GM12878 (cell line): ENCODE data around the gene SMAD5. TPM values are rescaled to one million over a fixed set of nuclear protein-coding genes. Genes with fewer than 3 reads are reported as not detected.

Experiments used
- ATAC-seq: fragments of 200-7000 bp; cut with Tn5 transposase; 3 replicates; pipeline ENCODE4 v1.9.1; 2020; ENCODE audit warnings: mild to moderate bottlenecking, moderate library complexity
- BruUV-seq: library from RNA; stranded (reverse); fragments of 400-500 nt; replicated peaks from 2 replicates; lab custom pipeline; 2021; lab: Mats Ljungman, UMichigan
- CTCF ChIA-PET: fragments of 300-600 bp; sonication (Branson Sonifier 250); formaldehyde crosslinking; extraction: SDS; loops from one replicate; lab custom pipeline; 2021; ENCODE audit warnings: inconsistent platforms; lab: Yijun Ruan, JAX
- POLR2A ChIA-PET: fragments of 350-600 bp; formaldehyde crosslinking; extraction: SDS; loops from one replicate; lab custom pipeline; 2021; ENCODE audit warnings: inconsistent platforms; lab: Charles Lee
- RAD21 ChIA-PET: fragments of 300-600 bp; sonication (Branson Sonifier 250); formaldehyde crosslinking; loops from one replicate; lab custom pipeline; 2023; ENCODE audit warnings: antibody characterized with exemption; ENCODE audit not compliant: unreplicated experiment; lab: Charles Lee
- SMC1A ChIA-PET: fragments of 300-600 bp; sonication (Branson Sonifier 250); formaldehyde crosslinking; loops from one replicate; lab custom pipeline; 2023; ENCODE audit not compliant: unreplicated experiment, uncharacterized antibody; lab: Charles Lee
- DNase-seq: peaks from one replicate; pipeline ENCODE4 v3.0.0-alpha.2; 2011; ENCODE audit warnings: low read depth, low spot score
- FAIRE-seq: peaks from 3 replicates; lab custom pipeline; 2011; peaks lifted over from hg19 to GRCh38; lab: Jason Lieb, UNC
- H2AFZ ChIP-seq: 2 replicates; pipeline ENCODE4 v1.6.0; 2011; ENCODE audit warnings: low read depth, low read length, control low read depth; ENCODE audit not compliant: control insufficient read depth
- H3K27ac ChIP-seq: 2 replicates; pipeline ENCODE4 v1.5.1; 2011; ENCODE audit warnings: control low read depth; ENCODE audit not compliant: control insufficient read depth, insufficient read depth
- H3K27me3 ChIP-seq, 2 experiments: replicated peaks in 1 of 2; 2 replicates each; pipeline versions ENCODE4 v1.6.0 to v1.6.1; 2011; ENCODE audit warnings: low read length in 1 of 2; ENCODE audit not compliant: control insufficient read depth in 2 of 2, insufficient read depth in 2 of 2
- H3K36me3 ChIP-seq, 2 experiments: 2 replicates each; pipeline ENCODE4 v1.5.1; 2011; ENCODE audit warnings: low read length in 1 of 2; ENCODE audit not compliant: control insufficient read depth in 2 of 2, insufficient read depth in 2 of 2
- H3K4me1 ChIP-seq: 2 replicates; pipeline ENCODE4 v1.6.1; 2011; ENCODE audit warnings: mild to moderate bottlenecking, low read length, moderate library complexity, mixed read lengths; ENCODE audit not compliant: control insufficient read depth, insufficient read depth
- H3K4me2 ChIP-seq: 2 replicates; pipeline ENCODE4 v1.6.0; 2011; ENCODE audit warnings: control low read depth; ENCODE audit not compliant: control insufficient read depth, insufficient read depth
- H3K4me3 ChIP-seq: fragments of 200-600 bp; sonication (generic); 2 replicates; pipeline ENCODE4 v1.5.1; 2016
- H3K79me2 ChIP-seq: 2 replicates; pipeline ENCODE4 v1.6.0; 2011; ENCODE audit warnings: low read length; ENCODE audit not compliant: control insufficient read depth, insufficient read depth
- H3K9ac ChIP-seq: 2 replicates; pipeline ENCODE4 v1.8.0; 2011; ENCODE audit warnings: low read length, control low read depth, mixed read lengths; ENCODE audit not compliant: control insufficient read depth, insufficient read depth
- H3K9me3 ChIP-seq: replicated peaks from 3 replicates; pipeline ENCODE4 v1.5.1; 2011; ENCODE audit warnings: mild to moderate bottlenecking, low read length; ENCODE audit not compliant: control insufficient read depth, insufficient read depth
- H4K20me1 ChIP-seq: 2 replicates; pipeline ENCODE4 v1.6.0; 2011; ENCODE audit not compliant: control insufficient read depth, insufficient read depth
- CREM ChIP-seq: IDR thresholded peaks from 2 replicates; pipeline ENCODE4 v1.6.1; 2014; ENCODE audit warnings: antibody characterized with exemption, low read depth
- HCFC1 ChIP-seq: fragments of 150-350 bp; IDR thresholded peaks from 2 replicates; pipeline ENCODE4 v1.6.1; 2014; ENCODE audit warnings: low read length
- HDAC2 ChIP-seq: fragments of 200-600 bp; sonication (generic); IDR thresholded peaks from 2 replicates; pipeline ENCODE4 v1.6.1; 2017
- KAT2A ChIP-seq: conservative IDR thresholded peaks from 2 replicates; pipeline ENCODE4 v1.6.1; 2011; ENCODE audit warnings: low read depth, low read length; ENCODE audit not compliant: control insufficient read depth
- MXI1 ChIP-seq: fragments of 150-350 bp; IDR thresholded peaks from 2 replicates; pipeline ENCODE4 v1.6.1; 2011; ENCODE audit warnings: low read depth, mild to moderate bottlenecking, inconsistent platforms, low read length, improper control_type of control experiment
- PAX8 ChIP-seq: fragments of 450-650 bp; IDR thresholded peaks from 2 replicates; pipeline ENCODE4 v1.6.1; 2017; ENCODE audit warnings: mild to moderate bottlenecking, moderate library complexity
- RUNX3 ChIP-seq: IDR thresholded peaks from 2 replicates; pipeline ENCODE4 v1.6.1; 2012; ENCODE audit warnings: low read length, inconsistent platforms
- SREBF1 ChIP-seq: IDR thresholded peaks from 2 replicates; pipeline ENCODE4 v1.6.1; 2012; ENCODE audit warnings: mild to moderate bottlenecking, low read length
- SREBF2 ChIP-seq: IDR thresholded peaks from 2 replicates; pipeline ENCODE4 v1.6.1; 2012; ENCODE audit warnings: mild to moderate bottlenecking, low read length
- STAT3 ChIP-seq: IDR thresholded peaks from 2 replicates; pipeline ENCODE4 v1.6.1; 2011; ENCODE audit warnings: low read depth, low read length, improper control_type of control experiment
- WGBS: methylation state at CpG from one replicate; pipeline ENCODE4 v1.1.6; 2016; ENCODE audit warnings: low lambda C conversion rate; ENCODE audit not compliant: insufficient replicate concordance, insufficient coverage; ENCODE audit errors: missing lambda C conversion rate; 5-methylcytosine and 5-hydroxymethylcytosine counted together
- in situ Hi-C: fragments of 300-500 bp; cut with MboI; formaldehyde crosslinking; loops from 9 replicates; pipeline ENCODE4 v1.14.3; 2018; ENCODE audit warnings: mixed read lengths
- intact Hi-C: fragments of 100-400 bp; cut with micrococcal nuclease; formaldehyde crosslinking; loops from one replicate; pipeline ENCODE4 v1.14.2; 2022; ENCODE audit not compliant: unreplicated experiment
- polyA plus RNA-seq, 11 experiments: library from polyadenylated mRNA; depleted of rRNA in 4 of 11; unstranded in 6 of 11; stranded (reverse) in 5 of 11; fragments of >200 nt; fragmentation: Nextera tagmentation in 4 of 11; fragmentation: Illumina TruSeq in 1 of 11; extraction: Ambion mirVana in 4 of 11; extraction: Trizol in 1 of 11; gene quantifications; 1 replicate in 1 of 11; 2 replicates in 10 of 11; pipeline versions ENCODE4 v1.2.1 to v1.2.3, GENCODE V29; 2011 to 2016; ENCODE audit warnings: inconsistent platforms in 2 of 11, missing spikeins in 2 of 11, low read depth in 1 of 11
- total RNA-seq, 4 experiments: library from RNA; depleted of rRNA in 3 of 4; stranded (reverse); fragments of >200 nt in 3 of 4; fragmentation: Illumina TruSeq in 1 of 4; extraction: Trizol in 1 of 4; gene quantifications; 2 replicates each; pipeline versions ENCODE4 v1.2.1 to v1.2.3, GENCODE V29; 2013 to 2021
- TF ChIP-seq, protein P1 (sequence below): IDR thresholded peaks from 2 replicates; pipeline ENCODE4 v1.6.1; 2012; ENCODE audit warnings: improper control_type of control experiment, low read depth, low read length; ENCODE audit not compliant: insufficient replicate concordance
- TF ChIP-seq, protein P2 (sequence below): fragments of 450-650 bp; IDR thresholded peaks from 2 replicates; pipeline ENCODE4 v1.6.1; 2016; ENCODE audit warnings: mild to moderate bottlenecking, moderate library complexity, borderline replicate concordance
- TF ChIP-seq, protein P3 (sequence below): IDR thresholded peaks from 2 replicates; pipeline ENCODE4 v1.6.1; 2011; ENCODE audit warnings: borderline replicate concordance, low read depth, mild to moderate bottlenecking, moderate library complexity, low read length; ENCODE audit not compliant: insufficient read depth, poor library complexity, severe bottlenecking

The SMAD5 gene
- total and polyA plus RNA-seq, 10 of the 15 experiments (the other 5 are each of a cell fraction or from before 2014, with no cell fraction given): 3.6 to 40.6 (median 11.7) TPM

DNA sequence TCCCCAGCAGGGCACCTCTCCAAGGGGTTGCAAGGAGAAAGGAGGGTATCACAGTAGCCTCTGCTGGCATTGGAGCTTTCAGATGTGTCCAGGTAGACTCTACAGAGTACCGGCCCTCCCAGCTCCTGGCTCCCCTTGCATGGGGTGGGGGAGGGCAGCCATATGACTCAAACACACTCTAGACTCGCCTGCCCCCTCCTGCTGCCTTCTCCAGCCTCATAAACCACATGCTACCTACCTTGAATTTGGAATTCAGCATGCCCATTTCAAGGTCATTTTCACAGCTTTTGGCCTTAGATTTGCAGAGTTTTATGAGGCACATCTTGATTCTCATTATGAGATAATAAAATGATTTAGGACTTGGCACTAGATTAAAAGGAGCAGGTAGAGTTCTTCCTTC, 93.2 kb downstream of the SMAD5 start (continued):
- TF ChIP-seq, protein P1, sequence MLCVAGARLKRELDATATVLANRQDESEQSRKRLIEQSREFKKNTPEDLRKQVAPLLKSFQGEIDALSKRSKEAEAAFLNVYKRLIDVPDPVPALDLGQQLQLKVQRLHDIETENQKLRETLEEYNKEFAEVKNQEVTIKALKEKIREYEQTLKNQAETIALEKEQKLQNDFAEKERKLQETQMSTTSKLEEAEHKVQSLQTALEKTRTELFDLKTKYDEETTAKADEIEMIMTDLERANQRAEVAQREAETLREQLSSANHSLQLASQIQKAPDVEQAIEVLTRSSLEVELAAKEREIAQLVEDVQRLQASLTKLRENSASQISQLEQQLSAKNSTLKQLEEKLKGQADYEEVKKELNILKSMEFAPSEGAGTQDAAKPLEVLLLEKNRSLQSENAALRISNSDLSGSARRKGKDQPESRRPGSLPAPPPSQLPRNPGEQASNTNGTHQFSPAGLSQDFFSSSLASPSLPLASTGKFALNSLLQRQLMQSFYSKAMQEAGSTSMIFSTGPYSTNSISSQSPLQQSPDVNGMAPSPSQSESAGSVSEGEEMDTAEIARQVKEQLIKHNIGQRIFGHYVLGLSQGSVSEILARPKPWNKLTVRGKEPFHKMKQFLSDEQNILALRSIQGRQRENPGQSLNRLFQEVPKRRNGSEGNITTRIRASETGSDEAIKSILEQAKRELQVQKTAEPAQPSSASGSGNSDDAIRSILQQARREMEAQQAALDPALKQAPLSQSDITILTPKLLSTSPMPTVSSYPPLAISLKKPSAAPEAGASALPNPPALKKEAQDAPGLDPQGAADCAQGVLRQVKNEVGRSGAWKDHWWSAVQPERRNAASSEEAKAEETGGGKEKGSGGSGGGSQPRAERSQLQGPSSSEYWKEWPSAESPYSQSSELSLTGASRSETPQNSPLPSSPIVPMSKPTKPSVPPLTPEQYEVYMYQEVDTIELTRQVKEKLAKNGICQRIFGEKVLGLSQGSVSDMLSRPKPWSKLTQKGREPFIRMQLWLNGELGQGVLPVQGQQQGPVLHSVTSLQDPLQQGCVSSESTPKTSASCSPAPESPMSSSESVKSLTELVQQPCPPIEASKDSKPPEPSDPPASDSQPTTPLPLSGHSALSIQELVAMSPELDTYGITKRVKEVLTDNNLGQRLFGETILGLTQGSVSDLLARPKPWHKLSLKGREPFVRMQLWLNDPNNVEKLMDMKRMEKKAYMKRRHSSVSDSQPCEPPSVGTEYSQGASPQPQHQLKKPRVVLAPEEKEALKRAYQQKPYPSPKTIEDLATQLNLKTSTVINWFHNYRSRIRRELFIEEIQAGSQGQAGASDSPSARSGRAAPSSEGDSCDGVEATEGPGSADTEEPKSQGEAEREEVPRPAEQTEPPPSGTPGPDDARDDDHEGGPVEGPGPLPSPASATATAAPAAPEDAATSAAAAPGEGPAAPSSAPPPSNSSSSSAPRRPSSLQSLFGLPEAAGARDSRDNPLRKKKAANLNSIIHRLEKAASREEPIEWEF: no peak
- no peak for TF ChIP-seq STAT3
- TF ChIP-seq RUNX3: no peak

DNA sequence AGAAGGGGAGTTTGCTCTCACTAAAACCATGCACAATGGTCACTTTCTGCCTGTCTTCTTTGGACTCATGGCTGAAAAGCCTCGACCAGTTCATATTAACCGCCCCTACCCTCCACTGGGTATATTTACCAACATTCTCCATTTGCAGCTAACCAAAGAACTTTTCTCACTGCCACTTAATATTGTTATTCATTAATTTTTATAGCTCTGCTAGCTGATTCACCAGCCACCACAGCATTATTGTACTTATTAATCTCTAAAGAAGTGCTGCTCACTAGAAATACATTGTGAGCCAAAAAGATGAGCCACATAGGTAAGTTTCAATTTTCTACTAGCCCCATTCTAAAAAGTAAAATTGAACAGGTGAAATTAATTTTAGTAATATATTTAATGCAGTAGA, 93.8 kb downstream of the SMAD5 start:
- FAIRE-seq: no peak
- 26% methylated on average over 2 of the region's 2 CpGs for WGBS
- TF ChIP-seq MXI1 (no peak), SREBF1 (no peak), PAX8 (no peak), CREM (no peak), HDAC2 (no peak), HCFC1 (no peak), SREBF2 (no peak), KAT2A (no peak)
- TF ChIP-seq, protein P2, sequence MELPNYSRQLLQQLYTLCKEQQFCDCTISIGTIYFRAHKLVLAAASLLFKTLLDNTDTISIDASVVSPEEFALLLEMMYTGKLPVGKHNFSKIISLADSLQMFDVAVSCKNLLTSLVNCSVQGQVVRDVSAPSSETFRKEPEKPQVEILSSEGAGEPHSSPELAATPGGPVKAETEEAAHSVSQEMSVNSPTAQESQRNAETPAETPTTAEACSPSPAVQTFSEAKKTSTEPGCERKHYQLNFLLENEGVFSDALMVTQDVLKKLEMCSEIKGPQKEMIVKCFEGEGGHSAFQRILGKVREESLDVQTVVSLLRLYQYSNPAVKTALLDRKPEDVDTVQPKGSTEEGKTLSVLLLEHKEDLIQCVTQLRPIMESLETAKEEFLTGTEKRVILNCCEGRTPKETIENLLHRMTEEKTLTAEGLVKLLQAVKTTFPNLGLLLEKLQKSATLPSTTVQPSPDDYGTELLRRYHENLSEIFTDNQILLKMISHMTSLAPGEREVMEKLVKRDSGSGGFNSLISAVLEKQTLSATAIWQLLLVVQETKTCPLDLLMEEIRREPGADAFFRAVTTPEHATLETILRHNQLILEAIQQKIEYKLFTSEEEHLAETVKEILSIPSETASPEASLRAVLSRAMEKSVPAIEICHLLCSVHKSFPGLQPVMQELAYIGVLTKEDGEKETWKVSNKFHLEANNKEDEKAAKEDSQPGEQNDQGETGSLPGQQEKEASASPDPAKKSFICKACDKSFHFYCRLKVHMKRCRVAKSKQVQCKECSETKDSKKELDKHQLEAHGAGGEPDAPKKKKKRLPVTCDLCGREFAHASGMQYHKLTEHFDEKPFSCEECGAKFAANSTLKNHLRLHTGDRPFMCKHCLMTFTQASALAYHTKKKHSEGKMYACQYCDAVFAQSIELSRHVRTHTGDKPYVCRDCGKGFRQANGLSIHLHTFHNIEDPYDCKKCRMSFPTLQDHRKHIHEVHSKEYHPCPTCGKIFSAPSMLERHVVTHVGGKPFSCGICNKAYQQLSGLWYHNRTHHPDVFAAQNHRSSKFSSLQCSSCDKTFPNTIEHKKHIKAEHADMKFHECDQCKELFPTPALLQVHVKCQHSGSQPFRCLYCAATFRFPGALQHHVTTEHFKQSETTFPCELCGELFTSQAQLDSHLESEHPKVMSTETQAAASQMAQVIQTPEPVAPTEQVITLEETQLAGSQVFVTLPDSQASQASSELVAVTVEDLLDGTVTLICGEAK: no peak
- TF ChIP-seq, protein P3, sequence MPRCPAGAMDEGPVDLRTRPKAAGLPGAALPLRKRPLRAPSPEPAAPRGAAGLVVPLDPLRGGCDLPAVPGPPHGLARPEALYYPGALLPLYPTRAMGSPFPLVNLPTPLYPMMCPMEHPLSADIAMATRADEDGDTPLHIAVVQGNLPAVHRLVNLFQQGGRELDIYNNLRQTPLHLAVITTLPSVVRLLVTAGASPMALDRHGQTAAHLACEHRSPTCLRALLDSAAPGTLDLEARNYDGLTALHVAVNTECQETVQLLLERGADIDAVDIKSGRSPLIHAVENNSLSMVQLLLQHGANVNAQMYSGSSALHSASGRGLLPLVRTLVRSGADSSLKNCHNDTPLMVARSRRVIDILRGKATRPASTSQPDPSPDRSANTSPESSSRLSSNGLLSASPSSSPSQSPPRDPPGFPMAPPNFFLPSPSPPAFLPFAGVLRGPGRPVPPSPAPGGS: no peak

More for the DNA sequence above, 93.8 kb downstream of the SMAD5 start:
- CTCF ChIA-PET: interaction anchor here (2.1 kb wide), 1 partner anchor 18 kb away, joined by 4 read pairs; no protein-coding TSS in a partner anchor
- no peaks in the 10 kb centered on the region for H3K79me2 ChIP-seq
- SMC1A ChIA-PET: interaction anchor here (0.8 to 2.1 kb wide), 2 partner anchors 13 to 16 kb away, joined by 4 to 7 read pairs; no protein-coding TSS in a partner anchor
- POLR2A ChIA-PET: no interaction called here
- no peak overlapping the region for H3K4me2 ChIP-seq
- ATAC-seq: no peak
- no TSS peak for BruUV-seq
- H2AFZ ChIP-seq: no peak overlapping the region
- RAD21 ChIA-PET: no interaction called here
- in situ Hi-C loops (no loop called here), intact Hi-C loops (no loop called here)
- DNase-seq: no peak
- no peaks in the 10 kb centered on the region for H3K4me1 ChIP-seq
- H3K27ac ChIP-seq: no peak overlapping the region
- no peaks in the 10 kb centered on the region for H3K36me3 ChIP-seq
- no peaks in the 10 kb centered on the region for H3K9me3 ChIP-seq
- no peak overlapping the region for H3K4me3 ChIP-seq
- H3K9ac ChIP-seq: no peak overlapping the region
- no peaks in the 10 kb centered on the region for H3K27me3 ChIP-seq
- no peaks in the 10 kb centered on the region for H4K20me1 ChIP-seq
